HepG2 (cell line): ENCODE measurements around the gene PTTG1IP2. TPM values are rescaled to one million over a fixed set of nuclear protein-coding genes. Genes with fewer than 3 reads are reported as not detected.

Experiments used
- ATAC-seq: fragments of 200-7000 bp; cut with Tn5 transposase; 3 replicates; pipeline ENCODE4 v1.9.1; 2020; ENCODE audit warnings: mild to moderate bottlenecking, moderate library complexity
- BruUV-seq: library from RNA; stranded (reverse); fragments of 400-500 nt; replicated peaks from 2 replicates; lab custom pipeline; 2021; lab: Mats Ljungman, UMichigan
- CTCF ChIA-PET: fragments of 300-600 bp; formaldehyde crosslinking; extraction: SDS; loops from one replicate; lab custom pipeline; 2021; ENCODE audit warnings: low total read pairs, inconsistent platforms, low intra/inter-chr PET ratio; lab: Yijun Ruan, JAX
- POLR2A ChIA-PET: fragments of 350-600 bp; sonication (Branson Sonifier 250); formaldehyde crosslinking; loops from one replicate; lab custom pipeline; 2020; ENCODE audit warnings: antibody characterized with exemption, inconsistent platforms; lab: Yijun Ruan, JAX
- DNase-seq: peaks from one replicate; pipeline ENCODE4 v3.0.0-alpha.2; 2015; ENCODE audit warnings: low spot score
- FAIRE-seq: peaks from 3 replicates; lab custom pipeline; 2011; peaks lifted over from hg19 to GRCh38; lab: Jason Lieb, UNC
- H2AFZ ChIP-seq: one replicate; pipeline ENCODE4 v1.6.1; 2011; ENCODE audit warnings: low read length, inconsistent platforms
- H3K27ac ChIP-seq: fragments of 300-600 bp; 3 replicates; pipeline ENCODE4 v1.8.0; 2011; ENCODE audit warnings: mixed run types, mild to moderate bottlenecking, mixed read lengths, low read length, inconsistent platforms; ENCODE audit not compliant: insufficient read depth; ENCODE audit errors: extremely low read length
- H3K27me3 ChIP-seq, 2 experiments: fragments of 200-600 bp in 1 of 2; 2 replicates in 1 of 2; 3 replicates in 1 of 2; pipeline versions ENCODE4 v1.6.0 to v1.8.0; 2011; ENCODE audit warnings: low read length in 2 of 2, mild to moderate bottlenecking in 2 of 2, moderate library complexity in 2 of 2, inconsistent platforms in 1 of 2; ENCODE audit not compliant: insufficient read depth in 2 of 2, control insufficient read depth in 1 of 2
- H3K36me3 ChIP-seq, 2 experiments: fragments of 200-600 bp in 1 of 2; replicated peaks in 1 of 2; 2 replicates in 1 of 2; 3 replicates in 1 of 2; pipeline versions ENCODE4 v1.5.1 to v1.8.0; 2011; ENCODE audit warnings: low read length in 2 of 2, inconsistent platforms in 1 of 2; ENCODE audit not compliant: insufficient read depth in 2 of 2, control insufficient read depth in 1 of 2
- H3K4me1 ChIP-seq: 2 replicates; pipeline ENCODE4 v1.5.1; 2012; ENCODE audit warnings: low read length, inconsistent platforms; ENCODE audit not compliant: insufficient read depth
- H3K4me2 ChIP-seq: 2 replicates; pipeline ENCODE4 v1.6.0; 2011; ENCODE audit warnings: low read depth, low read length, inconsistent platforms
- H3K4me3 ChIP-seq, 3 experiments: fragments of 200-600 bp in 1 of 3; sonication (generic), shearing (Covaris generic) in 1 of 3; replicated peaks in 1 of 3; 2 replicates each; pipeline ENCODE4 v1.5.1; 2011 to 2016; ENCODE audit warnings: low read length in 3 of 3, inconsistent platforms in 2 of 3, low read depth in 2 of 3, mild to moderate bottlenecking in 2 of 3, control low read depth in 1 of 3, mixed read lengths in 1 of 3; ENCODE audit not compliant: insufficient read depth in 1 of 3
- H3K79me2 ChIP-seq: one replicate; pipeline ENCODE4 v1.6.1; 2011; ENCODE audit warnings: low read length, inconsistent platforms; ENCODE audit not compliant: insufficient read depth
- H3K9ac ChIP-seq: 2 replicates; pipeline ENCODE4 v1.6.0; 2011; ENCODE audit warnings: mild to moderate bottlenecking, low read depth, low read length, inconsistent platforms; ENCODE audit not compliant: insufficient read depth
- H3K9me3 ChIP-seq: 2 replicates; pipeline ENCODE4 v1.5.1; 2012; ENCODE audit warnings: mild to moderate bottlenecking, low read length
- H4K20me1 ChIP-seq: 2 replicates; pipeline ENCODE4 v1.6.0; 2011; ENCODE audit warnings: inconsistent platforms, mild to moderate bottlenecking, low read length, moderate library complexity; ENCODE audit not compliant: insufficient read depth
- BORCS8-MEF2B ChIP-seq: sonication (generic); formaldehyde crosslinking; IDR thresholded peaks from 2 replicates; pipeline ENCODE4 v1.8.0; 2022; ENCODE audit warnings: mild to moderate bottlenecking, missing genetic modification reagents
- HNRNPLL ChIP-seq: fragments of 200-400 bp; formaldehyde crosslinking; IDR thresholded peaks from 2 replicates; pipeline ENCODE4 v1.6.1; 2017; ENCODE audit warnings: mild to moderate bottlenecking, low read depth, low read length; ENCODE audit not compliant: poor library complexity, severe bottlenecking
- ZNF354B ChIP-seq: sonication (generic); formaldehyde crosslinking; IDR thresholded peaks from 2 replicates; pipeline ENCODE4 v1.8.0; 2022; ENCODE audit warnings: mild to moderate bottlenecking, missing genetic modification reagents
- ZNF460 ChIP-seq: sonication (generic); formaldehyde crosslinking; IDR thresholded peaks from 2 replicates; pipeline ENCODE4 v1.5.1; 2020; ENCODE audit warnings: missing genetic modification reagents, mild to moderate bottlenecking, borderline replicate concordance
- WGBS: methylation state at CpG from one replicate; pipeline ENCODE4 v1.1.6; 2017; ENCODE audit warnings: low lambda C conversion rate; 5-methylcytosine and 5-hydroxymethylcytosine counted together
- in situ Hi-C: cut with HindIII; loops from 2 replicates; pipeline ENCODE4 v1.10.0; 2017; ENCODE audit warnings: low pct_unique_long_range_greater_than_20kb; ENCODE audit not compliant: extremely low pct_ligation_motif_present
- intact Hi-C: fragments of 100-400 bp; cut with micrococcal nuclease; formaldehyde crosslinking; loops from one replicate; pipeline ENCODE4 v1.10.0; 2022; ENCODE audit not compliant: unreplicated experiment
- polyA plus RNA-seq, 8 experiments: library from polyadenylated mRNA; depleted of rRNA in 3 of 8; stranded (reverse) in 7 of 8; unstranded in 1 of 8; fragments of >200 nt; fragmentation: Illumina TruSeq in 4 of 8; extraction: Trizol in 4 of 8; gene quantifications; 2 replicates each; pipeline versions ENCODE4 v1.2.1 to v1.2.3, GENCODE V29; 2011 to 2016; ENCODE audit warnings: low read depth in 4 of 8, missing spikeins in 1 of 8, mixed read lengths in 1 of 8; ENCODE audit not compliant: insufficient read depth in 1 of 8
- total RNA-seq, 5 experiments: library from RNA; depleted of rRNA; stranded (reverse); fragments of >200 nt; fragmentation: Illumina TruSeq; extraction: Trizol; gene quantifications; 2 replicates each; pipeline ENCODE4 v1.2.3, GENCODE V29; 2016; ENCODE audit warnings: low read depth in 1 of 5
- TF ChIP-seq, protein P1 (sequence below): IDR thresholded peaks from 2 replicates; pipeline ENCODE4 v1.6.1; 2016; ENCODE audit warnings: mild to moderate bottlenecking, missing biosample characterization, missing genetic modification reagents
- TF ChIP-seq, protein P2 (sequence below): sonication (generic); formaldehyde crosslinking; IDR thresholded peaks from 2 replicates; pipeline ENCODE4 v1.4.0; 2020; ENCODE audit warnings: missing genetic modification reagents

Gene PTTG1IP2
- total and polyA plus RNA-seq, 2 of the 13 experiments (the other 11 are each of a cell fraction or from before 2014, with no cell fraction given): not detected

GRCh38 chr7:90421651-90422050, 47.8 kb upstream of the PTTG1IP2 start:
- no peak for FAIRE-seq
- Histone ChIP-seq H3K27me3 (no peaks in the 10 kb centered on the region), H3K79me2 (no peaks in the 10 kb centered on the region), H3K36me3 (peaks cover 0 to 3% of the 10 kb centered on the region in 2 experiments; a peak in 1 of 5 replicates), H2AFZ (no peak overlapping the region), H3K4me3 (no peak overlapping the region), H3K9me3 (no peaks in the 10 kb centered on the region), H4K20me1 (no peaks in the 10 kb centered on the region), H3K9ac (no peak overlapping the region), H3K4me2 (no peak overlapping the region), H3K4me1 (no peaks in the 10 kb centered on the region), H3K27ac (no peak overlapping the region)
- ATAC-seq: no peak
- ChIA-PET POLR2A (no interaction called here), CTCF (no interaction called here)
- in situ Hi-C loops (no loop called here), intact Hi-C loops (loop anchor here (10.0 kb wide), 1 partner anchor 1877 kb away; no protein-coding TSS in a partner anchor)
- DNase-seq: no peak
- 77% methylated on average over 5 of the region's 6 CpGs for WGBS
- BruUV-seq: no TSS peak
- TF ChIP-seq BORCS8-MEF2B (CRISPR knock-in tag) (no peak), ZNF460 (no peak), HNRNPLL (no peak), ZNF354B (no peak)
- TF ChIP-seq, protein P1, sequence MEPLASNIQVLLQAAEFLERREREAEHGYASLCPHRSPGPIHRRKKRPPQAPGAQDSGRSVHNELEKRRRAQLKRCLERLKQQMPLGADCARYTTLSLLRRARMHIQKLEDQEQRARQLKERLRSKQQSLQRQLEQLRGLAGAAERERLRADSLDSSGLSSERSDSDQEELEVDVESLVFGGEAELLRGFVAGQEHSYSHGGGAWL: no peak
- TF ChIP-seq, protein P2, sequence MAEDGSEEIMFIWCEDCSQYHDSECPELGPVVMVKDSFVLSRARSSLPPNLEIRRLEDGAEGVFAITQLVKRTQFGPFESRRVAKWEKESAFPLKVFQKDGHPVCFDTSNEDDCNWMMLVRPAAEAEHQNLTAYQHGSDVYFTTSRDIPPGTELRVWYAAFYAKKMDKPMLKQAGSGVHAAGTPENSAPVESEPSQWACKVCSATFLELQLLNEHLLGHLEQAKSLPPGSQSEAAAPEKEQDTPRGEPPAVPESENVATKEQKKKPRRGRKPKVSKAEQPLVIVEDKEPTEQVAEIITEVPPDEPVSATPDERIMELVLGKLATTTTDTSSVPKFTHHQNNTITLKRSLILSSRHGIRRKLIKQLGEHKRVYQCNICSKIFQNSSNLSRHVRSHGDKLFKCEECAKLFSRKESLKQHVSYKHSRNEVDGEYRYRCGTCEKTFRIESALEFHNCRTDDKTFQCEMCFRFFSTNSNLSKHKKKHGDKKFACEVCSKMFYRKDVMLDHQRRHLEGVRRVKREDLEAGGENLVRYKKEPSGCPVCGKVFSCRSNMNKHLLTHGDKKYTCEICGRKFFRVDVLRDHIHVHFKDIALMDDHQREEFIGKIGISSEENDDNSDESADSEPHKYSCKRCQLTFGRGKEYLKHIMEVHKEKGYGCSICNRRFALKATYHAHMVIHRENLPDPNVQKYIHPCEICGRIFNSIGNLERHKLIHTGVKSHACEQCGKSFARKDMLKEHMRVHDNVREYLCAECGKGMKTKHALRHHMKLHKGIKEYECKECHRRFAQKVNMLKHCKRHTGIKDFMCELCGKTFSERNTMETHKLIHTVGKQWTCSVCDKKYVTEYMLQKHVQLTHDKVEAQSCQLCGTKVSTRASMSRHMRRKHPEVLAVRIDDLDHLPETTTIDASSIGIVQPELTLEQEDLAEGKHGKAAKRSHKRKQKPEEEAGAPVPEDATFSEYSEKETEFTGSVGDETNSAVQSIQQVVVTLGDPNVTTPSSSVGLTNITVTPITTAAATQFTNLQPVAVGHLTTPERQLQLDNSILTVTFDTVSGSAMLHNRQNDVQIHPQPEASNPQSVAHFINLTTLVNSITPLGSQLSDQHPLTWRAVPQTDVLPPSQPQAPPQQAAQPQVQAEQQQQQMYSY (CRISPR knock-in tag): no peak
